ENCODE measurements around the gene GARS1. TPM values are rescaled to one million over a fixed set of nuclear protein-coding genes. Genes with fewer than 3 reads are reported as not detected.

GARS1 gene
- polyA plus RNA-seq, 3 donors = 56.2 to 67.9 (median 58.4) TPM

GRCh38 chr7:30664184-30664885 lies 69.7 kb downstream of the GARS1 start:
- 80 to 90% (median 84%) methylated on average over 2 of the region's 2 CpGs for WGBS, 3 donors
- no peak overlapping the region for H3K27ac ChIP-seq (ENCODE audit: low read depth, low read length)

- 70 to 79% (median 75%) methylated on average over 8 of the region's 8 CpGs for WGBS, 3 donors
- H3K27ac ChIP-seq (ENCODE audit: low read depth, low read length) = no peak overlapping the region
Observed at GRCh38 chr7:30665043-30665442, 70.4 kb downstream of the GARS1 start.

- no peak overlapping the region for H3K27ac ChIP-seq (ENCODE audit: low read depth, low read length)
- 76 to 85% (median 82%) methylated on average over 11 of the region's 11 CpGs for WGBS, 3 donors
Observed at GRCh38 chr7:30665449-30665848, 70.8 kb downstream of the GARS1 start.

- H3K27ac ChIP-seq (ENCODE audit: low read depth, low read length) = no peak overlapping the region
- 83 to 88% (median 86%) methylated on average over 3 of the region's 3 CpGs for WGBS, 3 donors
Observed at GRCh38 chr7:30667172-30667571, 72.5 kb downstream of the GARS1 start.

GRCh38 chr7:30668102-30668501 lies 73.4 kb downstream of the GARS1 start:
- H3K27ac ChIP-seq (ENCODE audit: low read depth, low read length) = no peak overlapping the region
- WGBS, 3 donors = 68 to 74% (median 73%) methylated on average over 4 of the region's 4 CpGs

GRCh38 chr7:30671793-30672465 lies 77.3 kb downstream of the GARS1 start:
- 4 to 9% (median 8%) methylated on average over 6 of the region's 6 CpGs for WGBS, 3 donors
- no peak overlapping the region for H3K27ac ChIP-seq (ENCODE audit: low read depth, low read length)

GRCh38 chr7:30674420-30674819 lies 79.7 kb downstream of the GARS1 start:
- no peak overlapping the region for H3K27ac ChIP-seq (ENCODE audit: low read depth, low read length)
- WGBS, 3 donors = 40 to 55% (median 47%) methylated on average over 1 of the region's 1 CpG

GRCh38 chr7:30674876-30675275 lies 80.2 kb downstream of the GARS1 start:
- 55 to 63% (median 59%) methylated on average over 2 of the region's 2 CpGs for WGBS, 3 donors
- H3K27ac ChIP-seq (ENCODE audit: low read depth, low read length) = no peak overlapping the region

GRCh38 chr7:30678805-30679204 lies 84.1 kb downstream of the GARS1 start:
- WGBS, 3 donors = 76 to 88% (median 86%) methylated on average over 2 of the region's 2 CpGs
- H3K27ac ChIP-seq (ENCODE audit: low read depth, low read length) = no peak overlapping the region

- H3K27ac ChIP-seq (ENCODE audit: low read depth, low read length) = no peak overlapping the region
- 7 to 45% (median 14%) methylated on average over 2 of the region's 2 CpGs for WGBS, 3 donors
Observed at GRCh38 chr7:30679664-30680063, 85.0 kb downstream of the GARS1 start.

GRCh38 chr7:30681331-30681797 lies 86.7 kb downstream of the GARS1 start:
- 14 to 39% (median 16%) methylated on average over 16 of the region's 16 CpGs for WGBS, 3 donors
- H3K27ac ChIP-seq (ENCODE audit: low read depth, low read length) = no peak overlapping the region

- H3K27ac ChIP-seq (ENCODE audit: low read depth, low read length) = no peak overlapping the region
- 1 to 3% (median 1%) methylated on average over 39 to 40 of the region's 40 CpGs for whole genome bisulfite sequencing, 3 donors
Observed at GRCh38 chr7:30681815-30682211, 87.1 kb downstream of the GARS1 start.

- 3 to 10% (median 5%) methylated on average over 56 to 67 of the region's 67 CpGs for WGBS, 3 donors
- H3K27ac ChIP-seq (ENCODE audit: low read depth, low read length) = no peak within 1 kb of the TSS
Observed at GRCh38 chr7:30682212-30683083, 87.8 kb downstream of the GARS1 start, which contains the start of gene CRHR2. Gene CRHR2 (minus strand): TSS chr7:30682456. CDS start chr7:30682280, 176 bp downstream.

- 88 to 98% (median 92%) methylated on average over 3 to 5 of the region's 5 CpGs for WGBS, 3 donors
Observed at GRCh38 chr7:30683306-30683705, 88.6 kb downstream of the GARS1 start.

More at GRCh38 chr7:30683306-30683705, 88.6 kb downstream of the GARS1 start:
- no peak overlapping the region for H3K27ac ChIP-seq (ENCODE audit: low read depth, low read length)

Other genes with a start within 250 kb of the GARS1 start
- 10 to 100 TPM in 2 of 3 donors, 1 to 10 TPM in 1; 2.7 to 24.1 (median 18.8) TPM for gene NOD1, start 116.1 kb upstream of the GARS1 start, polyA plus RNA-seq
- 100 to 1,000 TPM in 2 of 3 donors, 10 to 100 TPM in 1; 33.3 to 242 (median 148) TPM for gene GGCT, start 90.0 kb upstream of the GARS1 start, polyA plus RNA-seq
- 1 to 10 TPM in 1 of 3 donors, under 1 TPM in 2; 0.21 to 1.1 (median 0.22) TPM for gene CRHR2, start 87.6 kb downstream of the GARS1 start, polyA plus RNA-seq
- gene INMT, start 157.3 kb downstream of the GARS1 start, polyA plus RNA-seq = 100 to 1,000 TPM in 1 of 3 donors, 1 to 10 TPM in 2; 2.1 to 191 (median 4.8) TPM
- gene MINDY4, start 176.5 kb downstream of the GARS1 start, polyA plus RNA-seq = 1 to 10 TPM; 2.5 to 3.6 (median 2.5) TPM

Data from adipose tissue (tissue), 3 donors.